T-helper 1 cell treated with Interleukin-12 subunit alpha and Interleukin-12 subunit beta and Interleukin-4 antibody, amounts not matched to agents 30 ng/mL and 1 ng/mL, for 36 hours (primary cell): ENCODE data around the gene ITCH. TPM values are rescaled to one million over a fixed set of nuclear protein-coding genes. Genes with fewer than 3 reads are reported as not detected.
"Not testable (repeated sequence)": the region's sequence is repeated elsewhere in the genome, so short reads cannot be mapped to it uniquely, and the experiment has no call there.

Source experiments
- intact Hi-C: fragments of 100-400 bp; cut with micrococcal nuclease; formaldehyde crosslinking; loops from one replicate; pipeline ENCODE4 v1.15.1; 2024
- total RNA-seq: library from RNA; stranded (reverse); gene quantifications from 2 replicates; pipeline ENCODE4 v1.2.3, GENCODE V29; 2022

The ITCH gene
- total RNA-seq, 1 donor from 2014 or later: 64.7 TPM

GRCh38 chr20:34375977-34376430 is 12.9 kb downstream of the ITCH start:
- intact Hi-C loops: no loop called here

- intact Hi-C loops: no loop called here
Observed at GRCh38 chr20:34377072-34377847, 14.2 kb downstream of the ITCH start.

- intact Hi-C loops: no loop called here
Observed at GRCh38 chr20:34382174-34382573, 19.1 kb downstream of the ITCH start.

- intact Hi-C loops: not testable (repeated sequence)
Observed at GRCh38 chr20:34382877-34383455, 19.9 kb downstream of the ITCH start.

GRCh38 chr20:34385464-34385863 is 22.4 kb downstream of the ITCH start:
- intact Hi-C loops: no loop called here

GRCh38 chr20:34388000-34388399 is 24.9 kb downstream of the ITCH start:
- intact Hi-C loops: no loop called here

GRCh38 chr20:34388678-34389077 is 25.6 kb downstream of the ITCH start:
- intact Hi-C loops: no loop called here

- intact Hi-C loops: no loop called here
Observed at GRCh38 chr20:34389206-34389953, 26.3 kb downstream of the ITCH start.

- intact Hi-C loops: no loop called here
Observed at GRCh38 chr20:34389954-34390555, 27.0 kb downstream of the ITCH start.

- intact Hi-C loops: no loop called here
Observed at GRCh38 chr20:34396408-34396807, 33.3 kb downstream of the ITCH start.

- intact Hi-C loops: no loop called here
Observed at GRCh38 chr20:34397096-34397495, 34.0 kb downstream of the ITCH start.

- intact Hi-C loops: not testable (repeated sequence)
Observed at GRCh38 chr20:34400776-34401175, 37.7 kb downstream of the ITCH start.

- intact Hi-C loops: no loop called here
Observed at GRCh38 chr20:34401741-34402455, 38.8 kb downstream of the ITCH start.

GRCh38 chr20:34402461-34402860 is 39.4 kb downstream of the ITCH start:
- intact Hi-C loops: no loop called here

GRCh38 chr20:34403063-34403827 is 40.2 kb downstream of the ITCH start:
- intact Hi-C loops: no loop called here

- intact Hi-C loops: no loop called here
Observed at GRCh38 chr20:34403908-34404307, 40.8 kb downstream of the ITCH start.

GRCh38 chr20:34404803-34405202 is 41.7 kb downstream of the ITCH start:
- intact Hi-C loops: loop anchor here (1.0 to 5.0 kb wide), 2 partner anchors 42 to 93 kb away; partner anchors contain the start of gene ITCH

GRCh38 chr20:34405247-34405651 is 42.2 kb downstream of the ITCH start:
- intact Hi-C loops: loop anchor here (1.0 to 5.0 kb wide), 2 partner anchors 42 to 93 kb away; partner anchors contain the start of gene ITCH

GRCh38 chr20:34405942-34406341 is 42.9 kb downstream of the ITCH start:
- intact Hi-C loops: loop anchor here (1.0 to 5.0 kb wide), 2 partner anchors 43 to 94 kb away; partner anchors contain the start of gene ITCH

GRCh38 chr20:34407962-34408474 is 44.9 kb downstream of the ITCH start:
- intact Hi-C loops: loop anchor here (5.0 kb wide), 1 partner anchor 96 kb away; no protein-coding TSS in a partner anchor
